Testis (tissue), 2 donors: ENCODE data around the gene CACNG6.

Experiments used
- CTCF ChIP-seq, 3 experiments: fragments of 450-650 bp in 2 of 3; fragments of 200-600 bp in 1 of 3; sonication (generic) in 1 of 3; IDR thresholded peaks; one replicate each; pipeline ENCODE4 v1.5.1; 2016 to 2019; ENCODE audit warnings: antibody characterized with exemption in 3 of 3, mild to moderate bottlenecking in 2 of 3, moderate library complexity in 1 of 3
- POLR2A ChIP-seq: fragments of 450-650 bp; IDR thresholded peaks from one replicate; pipeline ENCODE4 v1.6.1; 2017; ENCODE audit warnings: antibody characterized with exemption, mild to moderate bottlenecking, moderate library complexity

- TF ChIP-seq CTCF (IDR thresholded peaks at IDR 0.05) (no peak), POLR2A (no peak)
Observed at GRCh38 chr19:53994811-53995210, 3.4 kb downstream of the CACNG6 start.
